Upper lobe of left lung (tissue), 6 donors: ENCODE measurements around the gene IFITM5. TPM values are rescaled to one million over a fixed set of nuclear protein-coding genes. Genes with fewer than 3 reads are reported as not detected.
A peak's percentile ranks its signal among the peaks of the same experiment; 100 is the strongest.

Source experiments
- ATAC-seq, 2 donors: fragments of 200-7000 bp; cut with Tn5 transposase; one replicate each; pipeline ENCODE4 v1.9.1; 2022; ENCODE audit warnings: mild to moderate bottlenecking in 2 of 2, moderate library complexity in 2 of 2; ENCODE audit not compliant: low FRiP score in 2 of 2
- DNase-seq, 2 donors: peaks; one replicate each; pipeline ENCODE4 v3.0.0-alpha.2; 2019 to 2020
- H3K27ac ChIP-seq, 4 donors: fragments of 200-600 bp; sonication (generic); one replicate each; pipeline ENCODE4 v1.5.1; 2016 to 2019
- H3K27me3 ChIP-seq, 4 donors: fragments of 200-600 bp; sonication (generic); one replicate each; pipeline ENCODE4 v1.5.1; 2017 to 2019
- H3K36me3 ChIP-seq, 4 donors: fragments of 200-600 bp; sonication (generic); one replicate each; pipeline ENCODE4 v1.5.1; 2016 to 2019
- H3K4me1 ChIP-seq, 4 donors: fragments of 200-600 bp; sonication (generic); one replicate each; pipeline ENCODE4 v1.5.1; 2018 to 2019
- H3K4me3 ChIP-seq, 4 donors: fragments of 200-600 bp; sonication (generic); one replicate each; pipeline ENCODE4 v1.5.1; 2017 to 2019; ENCODE audit warnings: mild to moderate bottlenecking in 2 of 4, moderate library complexity in 1 of 4
- H3K9me3 ChIP-seq, 4 donors: fragments of 200-600 bp; sonication (generic); one replicate each; pipeline ENCODE4 v1.5.1; 2018 to 2019
- EP300 ChIP-seq, 4 donors: sonication (generic); formaldehyde crosslinking; IDR thresholded peaks; one replicate each; pipeline ENCODE4 v1.5.1; 2017; ENCODE audit warnings: antibody characterized with exemption in 4 of 4, control low read depth in 2 of 4
- POLR2A ChIP-seq, 4 donors: fragments of 450-650 bp; IDR thresholded peaks; one replicate each; pipeline ENCODE4 v1.5.1; 2016 to 2017; ENCODE audit warnings: antibody characterized with exemption in 4 of 4, mild to moderate bottlenecking in 2 of 4
- POLR2AphosphoS5 ChIP-seq, 2 donors: sonication (generic); formaldehyde crosslinking; IDR thresholded peaks; one replicate each; pipeline ENCODE4 v1.5.1; 2017; ENCODE audit warnings: antibody characterized with exemption in 2 of 2
- WGBS, 2 donors: methylation state at CpG; one replicate each; pipeline ENCODE4 v1.1.5; 2017 to 2018; 5-methylcytosine and 5-hydroxymethylcytosine counted together
- total RNA-seq, 6 donors: library from RNA; depleted of rRNA in 4 of 6; stranded (reverse); fragments of >200 nt in 4 of 6; gene quantifications; one replicate each; pipeline versions ENCODE4 v1.1.0 to v1.2.1, GENCODE V29; 2016 to 2021
- TF ChIP-seq, protein P1 (sequence below), 6 experiments: fragments of 450-650 bp in 4 of 6; fragments of 200-600 bp in 2 of 6; sonication (generic) in 2 of 6; IDR thresholded peaks; one replicate each; pipeline ENCODE4 v1.5.1; 2016 to 2019; ENCODE audit warnings: antibody characterized with exemption in 6 of 6
- donor health status: DM: no; HTN: no; CAD: no; lungs with moderate emphysema.
- donor health status: DM: no; HTN: yes; CAD: no; lungs with severe emphysema.

The IFITM5 gene
- total RNA-seq, result not detected

DNA sequence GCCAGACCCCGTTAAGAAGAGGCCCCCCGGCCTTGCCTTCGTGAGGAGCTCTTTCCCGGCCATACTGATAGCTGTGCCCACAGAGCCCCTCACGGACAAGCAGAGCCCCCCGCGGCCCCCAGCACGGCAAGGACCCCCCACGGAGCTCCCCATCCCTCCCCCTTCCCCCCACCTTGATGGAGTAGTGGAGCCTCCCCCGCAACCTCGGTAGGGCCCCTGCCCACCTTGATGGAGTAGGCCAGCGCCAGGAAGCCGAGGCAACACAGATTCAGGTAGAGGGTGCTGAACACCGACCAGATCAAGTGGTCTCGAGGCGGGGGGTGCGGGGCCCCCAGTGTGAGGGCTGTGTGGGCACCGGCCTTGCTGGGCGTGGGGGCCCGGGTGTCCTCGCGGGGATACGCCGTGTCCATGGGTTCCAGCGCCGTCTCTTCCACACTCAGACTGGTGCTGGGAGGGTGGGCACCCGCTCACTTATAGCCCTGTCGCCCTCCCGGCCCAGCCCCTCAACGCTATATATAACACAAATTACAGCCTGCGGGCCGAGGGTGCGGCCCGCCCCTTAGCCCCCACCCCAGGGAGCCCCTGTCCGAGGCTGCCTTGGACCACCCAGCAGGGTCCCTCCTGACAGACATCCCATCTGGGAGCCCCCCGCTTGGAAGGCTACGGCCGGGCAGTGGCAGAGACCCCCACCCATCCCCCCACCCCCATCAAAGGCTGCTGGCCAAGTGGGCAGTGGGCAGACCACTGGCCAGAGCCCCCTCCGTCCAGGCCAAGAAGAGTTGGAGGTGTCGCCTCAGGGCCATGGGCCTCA, at the start of gene IFITM5:
IFITM5 (minus strand) TSS at position 446 of the 811 bp plus-strand sequence; CDS start at position 410, 36 bp downstream.
- peaks cover 0 to 8% (median 3%) of the 10 kb centered on the region in 4 donors for H3K36me3 ChIP-seq
- no peak within 1 kb of the TSS for H3K27ac ChIP-seq
- peaks cover 0 to 23% (median 2%) of the 10 kb centered on the region in 4 donors for H3K4me1 ChIP-seq
- ATAC-seq, result no peak
- no peak within 1 kb of the TSS for H3K4me3 ChIP-seq
- DNase-seq, result peak in 1 of 2 donors; percentile 85
- 0 to 59% methylated on average over 1 to 31 of the region's 40 CpGs for WGBS, 2 donors
- TF ChIP-seq POLR2A (IDR thresholded peaks at IDR 0.05) (no peak), POLR2AphosphoS5 (IDR thresholded peaks at IDR 0.05) (no peak), EP300 (IDR thresholded peaks at IDR 0.05) (no peak)
- TF ChIP-seq, protein P1, sequence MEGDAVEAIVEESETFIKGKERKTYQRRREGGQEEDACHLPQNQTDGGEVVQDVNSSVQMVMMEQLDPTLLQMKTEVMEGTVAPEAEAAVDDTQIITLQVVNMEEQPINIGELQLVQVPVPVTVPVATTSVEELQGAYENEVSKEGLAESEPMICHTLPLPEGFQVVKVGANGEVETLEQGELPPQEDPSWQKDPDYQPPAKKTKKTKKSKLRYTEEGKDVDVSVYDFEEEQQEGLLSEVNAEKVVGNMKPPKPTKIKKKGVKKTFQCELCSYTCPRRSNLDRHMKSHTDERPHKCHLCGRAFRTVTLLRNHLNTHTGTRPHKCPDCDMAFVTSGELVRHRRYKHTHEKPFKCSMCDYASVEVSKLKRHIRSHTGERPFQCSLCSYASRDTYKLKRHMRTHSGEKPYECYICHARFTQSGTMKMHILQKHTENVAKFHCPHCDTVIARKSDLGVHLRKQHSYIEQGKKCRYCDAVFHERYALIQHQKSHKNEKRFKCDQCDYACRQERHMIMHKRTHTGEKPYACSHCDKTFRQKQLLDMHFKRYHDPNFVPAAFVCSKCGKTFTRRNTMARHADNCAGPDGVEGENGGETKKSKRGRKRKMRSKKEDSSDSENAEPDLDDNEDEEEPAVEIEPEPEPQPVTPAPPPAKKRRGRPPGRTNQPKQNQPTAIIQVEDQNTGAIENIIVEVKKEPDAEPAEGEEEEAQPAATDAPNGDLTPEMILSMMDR (IDR thresholded peaks at IDR 0.05), result no peak
- H3K27me3 ChIP-seq, result peaks cover 0 to 16% (median 4%) of the 10 kb centered on the region in 4 donors
- no peaks in the 10 kb centered on the region for H3K9me3 ChIP-seq

DNA sequence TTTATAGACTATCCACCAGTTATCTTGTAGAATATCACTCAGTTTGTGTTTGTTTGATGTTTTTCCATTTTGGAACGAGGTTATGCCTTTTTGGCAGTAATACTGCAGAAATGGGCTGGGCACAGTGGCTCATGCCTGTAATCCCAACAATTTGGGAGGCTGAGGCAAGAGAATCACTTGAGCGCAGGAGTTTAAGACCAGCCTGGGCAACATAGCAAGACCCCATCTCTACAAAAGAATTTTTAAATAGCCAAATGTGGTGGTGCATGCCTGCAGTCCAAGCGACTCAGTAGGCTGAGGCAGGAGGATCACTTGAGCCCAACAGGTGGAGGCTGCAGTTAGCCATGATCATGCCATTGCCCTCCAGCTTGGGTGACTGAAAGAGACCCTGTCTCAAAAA, 47.2 kb upstream of the IFITM5 start:
- Histone ChIP-seq H3K36me3 (no peaks in the 10 kb centered on the region), H3K4me1 (peaks cover 0 to 2% (median 0%) of the 10 kb centered on the region in 4 donors), H3K9me3 (no peaks in the 10 kb centered on the region), H3K4me3 (no peak overlapping the region), H3K27me3 (no peaks in the 10 kb centered on the region), H3K27ac (no peak overlapping the region)
- no peak for DNase-seq
- no peak for ATAC-seq
- TF ChIP-seq EP300 (IDR thresholded peaks at IDR 0.05) (no peak), POLR2A (IDR thresholded peaks at IDR 0.05) (no peak), POLR2AphosphoS5 (IDR thresholded peaks at IDR 0.05) (no peak)
- TF ChIP-seq, protein P1 (IDR thresholded peaks at IDR 0.05), result no peak
- 78 to 90% methylated on average over 3 of the region's 3 CpGs for WGBS, 2 donors

DNA sequence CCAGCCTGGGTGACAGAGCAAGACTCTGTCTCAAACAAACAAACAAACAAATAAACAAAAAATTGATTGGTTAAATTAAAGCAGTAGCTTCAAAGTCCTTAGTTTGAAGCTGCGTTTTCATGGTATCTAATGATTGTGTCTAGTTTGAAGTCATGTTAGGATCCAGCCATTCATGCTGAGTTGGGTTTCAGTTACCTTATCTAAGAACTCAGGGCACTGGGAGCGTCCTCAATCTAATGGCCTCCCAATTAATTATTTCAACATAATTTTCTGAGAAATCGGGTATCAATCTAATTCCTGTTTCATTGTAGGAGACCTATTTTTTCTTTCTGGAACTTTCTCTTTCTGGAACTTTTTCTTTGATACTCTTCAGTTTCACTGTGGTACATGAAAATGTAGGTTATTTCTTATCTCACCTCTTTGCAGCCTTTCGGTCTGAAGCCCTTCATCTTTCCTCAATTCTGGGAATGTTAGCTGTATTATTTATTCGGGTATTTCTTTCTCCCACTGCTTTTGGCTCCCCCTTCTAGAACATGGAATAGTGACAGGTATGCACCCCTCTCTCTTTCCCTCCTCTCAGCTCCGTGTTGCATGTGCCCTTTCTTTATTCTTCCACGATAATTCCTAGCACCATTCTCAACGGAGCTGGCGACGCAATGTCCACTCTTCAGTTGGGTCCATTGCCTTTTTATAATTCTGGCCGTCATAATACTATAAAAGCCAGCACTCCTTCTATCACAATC, 45.7 kb upstream of the IFITM5 start:
- no peaks in the 10 kb centered on the region for H3K36me3 ChIP-seq
- TF ChIP-seq POLR2AphosphoS5 (IDR thresholded peaks at IDR 0.05) (no peak), POLR2A (IDR thresholded peaks at IDR 0.05) (no peak), EP300 (IDR thresholded peaks at IDR 0.05) (no peak)
- TF ChIP-seq, protein P1 (IDR thresholded peaks at IDR 0.05), result no peak
- H3K4me3 ChIP-seq, result no peak overlapping the region
- WGBS, 2 donors, result 88 to 93% methylated on average over 11 of the region's 11 CpGs
- H3K4me1 ChIP-seq, result peaks cover 0 to 4% (median 0%) of the 10 kb centered on the region in 4 donors
- H3K27ac ChIP-seq, result no peak overlapping the region
- DNase-seq (no peak), ATAC-seq (no peak)
- no peaks in the 10 kb centered on the region for H3K27me3 ChIP-seq
- no peaks in the 10 kb centered on the region for H3K9me3 ChIP-seq

DNA sequence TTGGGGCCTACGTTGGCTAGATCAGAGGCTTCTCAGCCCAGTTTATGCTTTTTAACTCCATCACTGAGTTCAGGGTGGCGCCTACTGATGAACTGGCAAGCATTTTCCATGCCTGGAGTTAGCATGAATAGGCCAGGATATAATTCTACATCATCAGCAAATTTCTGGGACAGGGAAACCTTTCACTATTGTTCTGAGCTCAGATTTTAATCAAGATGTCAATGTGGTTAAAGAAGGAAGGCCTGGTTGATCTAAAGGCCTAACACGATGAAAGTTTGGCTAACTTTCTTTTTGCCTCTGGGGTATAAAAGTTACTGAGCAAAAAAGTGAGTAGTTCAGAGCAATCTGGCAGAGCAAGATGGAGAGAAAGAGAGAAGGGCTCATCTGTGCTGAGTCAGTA, 43.0 kb upstream of the IFITM5 start:
- no peaks in the 10 kb centered on the region for H3K36me3 ChIP-seq
- no peaks in the 10 kb centered on the region for H3K9me3 ChIP-seq
- 52 to 60% methylated on average over 3 of the region's 3 CpGs for WGBS, 2 donors
- peaks cover 0 to 4% (median 0%) of the 10 kb centered on the region in 4 donors for H3K4me1 ChIP-seq
- no peak overlapping the region for H3K4me3 ChIP-seq
- peak overlapping the region in 3 of 4 donors; percentile 8 to 51 (median 25) for H3K27ac ChIP-seq
- no peak for ATAC-seq
- H3K27me3 ChIP-seq, result no peaks in the 10 kb centered on the region
- no peak for DNase-seq
- TF ChIP-seq POLR2AphosphoS5 (IDR thresholded peaks at IDR 0.05) (no peak), EP300 (IDR thresholded peaks at IDR 0.05) (no peak), POLR2A (IDR thresholded peaks at IDR 0.05) (no peak)
- TF ChIP-seq, protein P1 (IDR thresholded peaks at IDR 0.05), result no peak
